Stimulated activated CD4-positive, alpha-beta T cell treated with anti-CD3 and anti-CD28 coated beads, Interleukin-2, amount 100 ng/mL, for 48 hours (primary cell): ENCODE measurements around the gene GLT8D1.

Source experiments
- DNase-seq, 2 donors: peaks; one replicate each; pipeline ENCODE4 v3.0.0-alpha.2; 2020

GLT8D1 gene

DNA sequence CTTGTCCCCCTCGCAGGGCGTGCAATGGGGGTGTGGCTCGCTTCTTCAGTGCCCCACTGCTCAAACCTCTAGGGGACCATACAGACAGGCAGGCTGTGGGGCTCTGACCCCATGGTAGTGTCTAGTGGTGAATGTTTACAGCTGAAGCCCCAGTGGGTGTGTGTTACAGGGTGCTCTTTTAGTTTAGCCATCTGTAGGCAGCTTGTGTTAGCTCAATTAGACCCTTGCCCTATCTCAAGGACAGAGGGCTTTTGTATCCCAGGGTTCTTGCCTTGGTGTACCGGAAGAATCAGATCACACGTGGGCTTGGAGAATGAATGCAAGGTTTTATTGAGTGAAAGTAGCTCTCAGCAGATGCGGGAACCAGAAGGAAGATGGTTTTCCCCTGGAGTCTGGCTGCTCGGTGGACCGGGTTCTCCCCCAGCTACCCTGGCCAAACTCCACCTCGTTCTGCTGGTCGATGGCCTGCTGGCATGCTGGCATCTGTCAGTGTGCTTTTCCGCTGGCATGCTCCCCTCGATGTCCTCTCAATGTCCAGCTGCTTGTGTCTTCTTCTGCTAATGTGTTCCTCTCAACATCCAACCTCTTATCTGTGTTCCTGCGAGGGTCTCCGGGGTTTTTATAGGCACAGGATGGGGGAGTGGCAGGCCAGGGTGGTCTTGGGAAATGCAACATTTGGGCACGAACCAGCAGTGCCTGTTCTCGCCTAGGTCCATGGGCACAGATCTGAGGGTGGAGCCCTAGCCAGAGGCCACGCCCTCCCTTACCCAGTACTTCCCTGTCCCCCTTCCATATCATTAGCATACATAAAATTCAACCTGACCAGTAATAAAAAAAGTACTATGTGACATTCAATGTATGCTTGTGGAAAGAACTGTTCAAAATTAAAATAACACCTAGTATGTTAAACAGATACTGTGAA lies 7.0 kb upstream of the GLT8D1 start:
- no peak for DNase-seq

DNA sequence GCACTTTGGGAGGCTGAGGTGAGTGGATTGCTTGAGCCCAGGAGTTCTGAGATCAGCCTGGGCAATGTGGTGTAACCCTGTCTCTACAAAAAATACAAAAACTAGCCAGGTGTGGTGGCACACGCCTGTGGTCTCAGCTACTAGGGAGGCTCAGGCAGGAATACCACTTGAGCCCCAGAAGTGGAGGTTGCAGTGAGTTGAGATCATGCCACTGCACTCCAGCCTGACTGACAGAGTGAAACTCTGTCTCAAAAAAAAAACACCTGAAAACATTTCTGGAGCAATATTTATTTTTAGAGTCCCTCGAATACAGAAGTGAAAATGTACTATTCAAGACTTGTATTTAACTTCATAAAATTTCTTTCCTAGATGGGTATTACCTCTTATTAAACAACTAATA lies 4.9 kb upstream of the GLT8D1 start:
- DNase-seq, result no peak

- DNase-seq, result no peak
These were observed 2.0 kb upstream of the GLT8D1 start for GRCh38 chr3:52707585-52707984.

DNA sequence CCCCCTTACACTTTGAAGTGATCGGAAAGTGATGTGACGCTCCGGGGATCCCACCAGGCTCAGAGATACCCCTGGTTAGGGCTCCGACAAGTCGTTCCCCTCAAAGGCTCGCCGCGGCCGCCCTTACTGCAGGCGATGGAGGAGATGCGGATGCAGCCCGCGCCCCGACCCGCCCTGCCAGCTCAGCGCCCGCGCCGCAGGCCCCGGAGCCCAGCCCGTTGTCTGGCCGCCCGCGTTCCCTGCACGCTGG lies 228 bp downstream of the GLT8D1 start:
- DNase-seq, result no peak

DNA sequence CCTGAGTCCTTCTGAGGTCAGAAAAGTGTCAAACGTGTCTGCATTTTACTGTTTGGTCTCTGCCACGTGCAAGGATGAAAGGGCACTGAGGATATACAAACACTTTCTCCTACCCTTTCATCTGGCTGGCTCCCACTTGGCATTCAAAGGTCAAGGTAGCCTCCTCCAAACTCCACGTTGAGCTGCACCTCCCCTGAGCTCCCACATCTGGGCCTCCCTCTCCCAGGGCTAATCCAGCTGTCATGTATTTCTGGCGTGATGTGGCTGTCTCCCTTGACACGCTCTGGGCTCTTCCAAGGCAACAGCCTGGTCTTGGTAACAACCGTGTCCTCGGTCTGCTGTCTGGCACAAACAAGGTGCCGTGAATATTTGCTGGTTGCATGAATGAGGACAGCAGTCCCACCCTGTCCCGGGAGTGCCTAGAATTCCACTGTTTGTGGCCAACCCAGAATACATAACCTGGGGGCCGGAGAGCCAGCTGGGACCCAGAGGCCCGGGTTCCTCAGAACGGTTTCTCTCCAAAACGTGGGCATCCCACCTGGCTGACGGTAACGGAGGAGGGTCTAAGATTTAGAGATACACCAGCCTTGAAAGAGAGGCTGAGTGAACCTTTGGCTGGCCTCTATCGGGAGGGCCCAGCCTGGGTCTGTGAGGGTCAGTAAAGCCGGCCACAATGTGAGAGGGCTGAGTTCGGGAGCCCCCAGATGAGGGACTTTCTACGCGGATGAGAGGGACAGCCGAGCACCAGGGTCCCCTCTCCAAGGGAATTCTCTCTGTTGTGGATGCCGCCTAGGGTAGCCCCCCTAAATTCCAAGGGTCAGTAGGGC lies 767 bp downstream of the GLT8D1 start:
- DNase-seq, result peak in 1 of 2 donors; percentile 17

DNA sequence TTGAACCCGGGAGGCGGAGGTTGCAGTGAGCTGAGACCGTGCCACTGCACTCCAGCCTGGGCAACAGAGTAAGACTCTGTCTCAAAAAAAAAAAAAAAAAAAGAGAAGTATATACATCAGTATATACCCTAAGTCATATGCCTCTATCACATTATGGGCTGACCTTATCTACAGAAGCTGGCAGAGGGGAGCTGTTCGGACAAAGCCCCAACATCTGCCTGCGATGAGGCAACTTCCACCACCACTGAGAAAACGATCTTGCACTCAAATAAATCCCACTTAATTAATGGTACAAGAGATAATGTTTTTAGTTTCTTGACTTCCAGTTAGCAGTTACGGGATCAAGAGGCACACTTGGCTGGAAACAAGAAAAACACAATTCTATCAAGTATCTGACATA lies 2.2 kb downstream of the GLT8D1 start:
- no peak for DNase-seq

DNA sequence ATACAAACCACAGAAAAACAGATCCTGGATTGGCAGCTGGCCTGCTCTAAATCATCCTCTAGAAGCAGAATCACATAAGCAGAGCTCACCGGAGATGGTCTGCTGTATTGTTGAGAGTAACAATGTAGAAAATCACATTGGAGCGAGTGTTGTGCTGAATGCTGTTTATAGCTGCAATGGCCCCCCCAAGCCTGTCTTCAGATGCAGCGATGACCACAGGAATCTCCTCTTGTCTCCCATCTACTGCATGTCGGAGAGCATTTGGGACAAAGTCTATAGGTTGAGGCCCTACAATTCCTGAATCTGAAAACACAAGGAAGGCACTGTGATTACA lies 8.0 kb downstream of the GLT8D1 start:
- DNase-seq, result no peak

- DNase-seq, result no peak
These were observed 8.6 kb downstream of the GLT8D1 start for GRCh38 chr3:52696830-52697631.

DNA sequence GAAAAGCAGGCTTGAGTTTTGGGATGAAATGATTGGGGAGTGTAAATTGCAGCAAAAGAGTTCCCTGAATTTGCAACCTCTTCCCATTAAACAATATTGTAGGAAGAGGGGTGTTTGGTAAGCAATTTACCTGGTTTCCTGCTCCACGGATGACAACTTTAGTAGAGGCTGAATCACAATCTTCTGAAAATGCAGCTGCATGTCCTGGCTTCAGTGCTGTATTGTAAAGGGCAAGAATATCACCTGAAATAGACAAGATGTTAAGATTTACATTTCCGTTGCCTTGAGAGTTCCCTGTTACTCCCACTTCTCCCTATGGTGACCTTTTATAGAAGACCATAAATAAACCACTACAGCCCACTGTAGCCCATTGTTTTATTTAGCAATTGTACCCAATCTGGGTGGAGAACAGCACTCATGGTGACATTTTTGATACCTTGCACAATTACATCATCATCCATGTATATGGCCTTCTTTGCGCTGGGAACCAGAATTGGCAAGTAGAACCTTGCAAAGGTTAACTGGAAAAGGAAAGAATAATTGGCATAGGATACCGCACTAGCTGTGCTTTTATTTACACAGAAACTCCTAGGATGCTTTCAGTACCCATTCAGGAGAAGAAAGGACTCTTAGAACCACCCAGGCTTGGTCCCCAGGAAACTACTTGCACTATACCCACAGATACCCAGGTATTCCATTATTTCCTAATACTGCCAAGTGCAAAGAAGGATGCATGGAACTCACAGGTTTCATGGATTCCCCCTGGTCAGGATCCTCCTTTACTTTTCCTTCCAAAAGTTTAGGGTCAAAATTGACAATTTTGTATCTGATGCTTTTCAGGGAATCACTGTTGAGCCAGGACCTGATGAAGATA lies 9.6 kb downstream of the GLT8D1 start:
- no peak for DNase-seq

GRCh38 chr3:52694528-52695189 lies 10.9 kb downstream of the GLT8D1 start:
- DNase-seq, result no peak

DNA sequence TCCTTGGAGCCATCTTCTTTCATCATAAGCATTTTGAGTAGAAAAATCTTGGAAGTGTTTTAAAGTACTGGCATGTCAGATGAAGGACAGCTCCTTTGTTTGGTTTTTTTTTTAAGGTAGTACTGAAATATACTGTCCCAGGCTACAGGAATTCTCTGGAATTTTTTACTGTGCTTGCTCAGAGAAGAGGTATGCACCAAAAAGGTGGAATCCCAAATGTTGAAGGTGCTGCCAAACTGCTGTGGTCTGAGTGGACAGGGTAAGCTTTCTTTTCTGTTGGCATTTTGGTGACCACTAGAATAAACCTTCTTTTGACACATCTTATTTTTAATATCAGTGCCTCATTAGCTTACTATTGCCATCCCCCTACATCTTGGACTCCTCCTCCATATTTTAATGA lies 12.5 kb downstream of the GLT8D1 start:
- DNase-seq, result no peak

DNA sequence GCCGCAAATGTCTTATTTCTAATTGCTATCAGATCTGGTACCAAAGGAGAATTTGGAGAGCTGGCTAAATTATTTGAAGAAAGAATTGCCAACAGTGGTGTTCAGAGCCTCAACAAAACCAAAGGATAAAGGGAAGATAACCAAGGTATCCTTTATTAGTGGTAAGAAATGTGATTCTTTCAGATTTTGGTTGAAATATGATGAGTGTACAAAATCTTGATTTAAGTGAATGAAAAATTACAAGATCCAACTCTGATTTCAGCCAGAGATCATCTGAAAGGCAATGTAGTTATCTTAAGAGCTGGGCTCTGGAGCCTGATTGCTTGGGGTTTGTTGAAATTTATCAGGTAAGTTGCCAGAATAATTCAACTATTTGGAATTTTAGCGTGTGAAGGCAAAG lies 15.0 kb downstream of the GLT8D1 start:
- no peak for DNase-seq

GRCh38 chr3:52689151-52689550 lies 16.4 kb downstream of the GLT8D1 start:
- DNase-seq, result no peak

DNA sequence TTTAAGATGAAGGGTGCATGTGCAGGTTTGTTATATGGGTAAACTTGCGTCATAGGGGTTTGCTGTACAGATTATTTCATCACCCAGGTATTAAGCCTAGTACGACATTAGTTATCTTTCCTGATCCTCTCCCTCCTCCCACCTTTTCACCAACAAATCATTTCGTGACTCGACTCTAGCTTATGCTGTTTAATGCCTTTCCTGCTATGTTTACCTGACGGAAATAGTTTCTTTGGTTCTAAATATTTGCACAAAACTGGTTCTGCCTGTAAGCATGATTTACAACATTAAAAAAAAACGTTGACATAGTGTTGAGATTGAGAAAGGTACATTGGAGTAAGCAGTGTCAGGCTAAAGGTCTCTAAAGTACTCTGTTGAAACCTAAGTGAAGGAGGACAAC lies 17.3 kb downstream of the GLT8D1 start:
- DNase-seq, result no peak

DNA sequence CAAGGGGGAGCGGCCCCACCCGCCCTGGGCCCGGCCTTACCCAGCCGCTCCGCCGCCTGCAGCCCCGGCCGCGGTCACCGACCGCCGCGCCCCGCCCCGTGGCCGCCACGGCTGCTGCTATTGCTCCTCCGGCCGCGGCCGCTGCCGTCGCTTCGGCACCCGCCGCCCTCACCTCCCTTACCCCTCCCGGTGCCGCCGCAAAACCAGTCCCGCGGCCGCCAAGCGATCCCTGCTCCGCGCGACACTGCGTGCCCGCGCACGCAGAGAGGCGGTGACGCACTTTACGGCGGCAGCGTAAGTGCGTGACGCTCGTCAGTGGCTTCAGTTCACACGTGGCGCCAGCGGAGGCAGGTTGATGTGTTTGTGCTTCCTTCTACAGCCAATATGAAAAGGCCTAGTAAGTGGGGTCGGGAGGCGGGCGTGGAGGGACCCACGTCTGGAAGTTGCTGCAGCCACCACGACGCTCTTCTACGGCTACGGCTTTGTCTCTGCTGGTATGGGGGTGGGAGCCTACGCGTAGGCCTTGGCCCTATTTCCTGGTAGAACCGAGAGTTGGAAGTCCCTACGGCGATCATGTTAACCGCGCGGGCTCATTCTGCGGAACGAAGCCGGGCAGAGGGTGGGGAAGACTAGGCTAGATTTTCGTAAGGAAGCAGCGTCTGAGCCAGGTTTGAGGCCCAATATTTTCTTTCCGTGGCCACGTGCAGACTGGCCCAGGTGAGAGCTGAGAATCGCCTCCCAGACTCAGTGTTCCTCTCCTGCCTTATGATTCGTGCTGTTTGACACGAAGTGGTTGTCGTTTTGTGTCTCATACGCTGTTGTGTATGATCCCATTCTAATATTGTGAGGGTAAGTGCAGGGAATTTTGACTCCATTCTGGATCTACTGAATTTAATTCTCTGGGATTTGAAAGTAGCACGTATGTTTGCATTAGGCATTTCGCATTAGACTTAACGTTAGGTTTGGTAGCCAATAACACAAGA lies 19.6 kb downstream of the GLT8D1 start, which contains the start of the genes GNL3 and PBRM1:
GNL3 (plus strand) TSS at position 324 of the 983 bp plus-strand sequence; CDS start at position 385, 61 bp downstream.
PBRM1 (minus strand) TSS at position 205 of the 983 bp plus-strand sequence.
- peak; percentile 87 to 89 for DNase-seq

DNA sequence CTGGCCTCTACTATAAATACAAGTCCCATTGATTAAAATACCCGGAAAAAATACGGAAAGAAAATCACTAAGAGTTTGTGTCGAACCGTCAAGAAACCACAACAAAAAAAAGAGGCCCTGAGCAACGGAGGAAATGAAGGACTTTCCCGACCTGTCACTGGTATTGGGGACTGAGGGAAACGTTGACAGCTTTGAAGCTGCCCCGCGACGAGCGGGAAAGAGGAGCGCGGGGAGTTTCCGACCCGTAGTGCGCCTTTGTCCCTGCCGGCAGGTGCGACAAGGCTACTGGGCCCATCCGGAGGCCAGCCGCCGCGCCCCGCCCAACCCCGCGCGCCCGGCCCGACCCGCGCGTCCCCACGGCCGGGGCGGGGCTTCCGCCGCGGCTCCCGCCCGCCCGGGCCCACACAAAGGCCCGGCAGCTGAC lies 20.3 kb downstream of the GLT8D1 start:
- DNase-seq, result peak; percentile 76

DNA sequence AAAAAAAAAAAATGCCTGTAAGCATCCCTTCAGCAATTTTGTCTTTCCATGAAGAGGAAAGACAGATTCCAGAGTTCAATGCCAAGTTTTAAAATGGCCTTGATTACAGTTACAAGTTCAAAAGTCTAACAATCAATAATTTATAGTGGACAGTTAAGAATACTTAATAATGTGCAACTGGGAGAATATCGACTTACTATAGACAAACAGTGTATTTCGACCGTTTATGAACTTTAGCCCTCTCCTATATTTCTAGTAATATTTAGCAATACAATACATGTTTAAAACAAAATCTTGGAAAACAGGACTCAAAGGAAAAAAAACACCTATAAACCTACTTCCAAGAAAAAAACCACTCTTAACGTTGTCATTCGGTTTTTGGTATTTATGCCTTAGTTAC lies 21.4 kb downstream of the GLT8D1 start:
- DNase-seq, result no peak

DNA sequence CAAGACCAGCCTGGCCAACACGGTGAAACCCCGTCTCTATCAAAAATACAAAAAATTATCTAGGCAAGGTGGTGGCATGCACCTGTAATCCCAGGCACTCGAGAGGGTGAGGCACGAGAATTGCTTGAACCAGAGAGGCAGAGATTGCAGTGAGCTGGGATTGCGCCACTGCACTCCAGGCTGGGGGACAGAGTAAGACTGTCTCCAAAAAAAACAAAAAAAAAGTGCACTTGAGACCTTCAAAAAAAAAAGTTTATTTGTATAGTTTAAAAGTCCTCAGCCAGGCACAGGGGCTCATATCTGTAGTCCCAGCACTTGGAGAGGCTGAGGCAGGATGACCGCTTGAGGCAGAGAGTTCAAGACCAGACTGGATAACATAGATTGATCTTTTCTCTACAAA lies 22.0 kb downstream of the GLT8D1 start:
- no peak for DNase-seq

DNA sequence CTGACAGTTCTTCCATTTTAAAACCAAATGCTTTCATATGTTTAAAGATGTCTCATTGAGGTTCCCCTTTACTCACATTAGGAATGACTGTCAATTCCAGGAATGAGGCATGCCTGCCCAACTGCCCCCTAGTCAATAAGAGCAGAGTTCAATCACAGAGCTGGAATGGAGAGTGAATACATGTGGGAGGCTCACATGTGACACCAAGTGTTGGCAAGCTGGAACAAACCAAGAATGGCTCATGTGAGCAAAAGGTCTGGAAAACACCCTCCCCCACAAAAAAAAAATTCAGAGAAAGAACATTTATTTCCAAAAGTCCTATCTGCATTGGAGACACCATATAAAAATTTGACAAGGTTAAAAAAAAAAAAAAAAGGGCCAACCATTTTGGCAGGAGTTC lies 23.6 kb downstream of the GLT8D1 start:
- DNase-seq, result peak in 1 of 2 donors; percentile 32

DNA sequence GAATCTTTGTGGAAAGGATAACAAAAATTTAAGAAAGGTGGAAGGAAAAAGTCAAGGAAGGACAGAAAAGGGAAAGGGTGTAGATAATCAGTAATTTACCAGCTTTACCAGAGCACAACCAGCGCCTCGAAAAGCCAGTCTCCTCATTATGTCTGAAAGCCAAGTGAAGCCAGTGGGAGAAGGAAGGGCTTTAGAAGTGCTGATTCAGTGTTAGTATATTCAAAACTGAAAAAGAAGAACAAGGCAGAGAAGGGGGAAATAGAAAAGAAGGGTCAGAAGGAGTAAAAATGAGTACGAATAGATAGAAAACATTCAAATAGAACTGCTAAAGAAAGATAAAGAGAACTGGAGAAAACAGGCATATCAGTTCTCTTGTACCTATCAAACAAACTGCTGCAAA lies 24.0 kb downstream of the GLT8D1 start:
- no peak for DNase-seq
